ENCODE measurements around the gene DOCK2.

- TF ChIP-seq EZH2 (IDR thresholded peaks at IDR 0.05) (no peak), EZH2phosphoT487 (IDR thresholded peaks at IDR 0.05) (no peak)
- TF ChIP-seq, protein P1, sequence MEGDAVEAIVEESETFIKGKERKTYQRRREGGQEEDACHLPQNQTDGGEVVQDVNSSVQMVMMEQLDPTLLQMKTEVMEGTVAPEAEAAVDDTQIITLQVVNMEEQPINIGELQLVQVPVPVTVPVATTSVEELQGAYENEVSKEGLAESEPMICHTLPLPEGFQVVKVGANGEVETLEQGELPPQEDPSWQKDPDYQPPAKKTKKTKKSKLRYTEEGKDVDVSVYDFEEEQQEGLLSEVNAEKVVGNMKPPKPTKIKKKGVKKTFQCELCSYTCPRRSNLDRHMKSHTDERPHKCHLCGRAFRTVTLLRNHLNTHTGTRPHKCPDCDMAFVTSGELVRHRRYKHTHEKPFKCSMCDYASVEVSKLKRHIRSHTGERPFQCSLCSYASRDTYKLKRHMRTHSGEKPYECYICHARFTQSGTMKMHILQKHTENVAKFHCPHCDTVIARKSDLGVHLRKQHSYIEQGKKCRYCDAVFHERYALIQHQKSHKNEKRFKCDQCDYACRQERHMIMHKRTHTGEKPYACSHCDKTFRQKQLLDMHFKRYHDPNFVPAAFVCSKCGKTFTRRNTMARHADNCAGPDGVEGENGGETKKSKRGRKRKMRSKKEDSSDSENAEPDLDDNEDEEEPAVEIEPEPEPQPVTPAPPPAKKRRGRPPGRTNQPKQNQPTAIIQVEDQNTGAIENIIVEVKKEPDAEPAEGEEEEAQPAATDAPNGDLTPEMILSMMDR (IDR thresholded peaks at IDR 0.05), result no peak
These were observed 211.7 kb downstream of the DOCK2 start for GRCh38 chr5:169848792-169849191.

Data from neural progenitor cell (in vitro differentiated cells).